Stimulated activated CD8-positive, alpha-beta memory T cell treated with anti-CD3 and anti-CD28 coated beads, Interleukin-15, amount 100 ng/mL, for 48 hours (primary cell): ENCODE data around the gene COQ9.
"Not testable (repeated sequence)": the region's sequence is repeated elsewhere in the genome, so short reads cannot be mapped to it uniquely, and the experiment has no call there.

Source experiments
- DNase-seq, 2 donors: peaks; one replicate each; pipeline ENCODE4 v3.0.0-alpha.2; 2020; ENCODE audit warnings: low read depth in 2 of 2

The COQ9 gene, protein sequence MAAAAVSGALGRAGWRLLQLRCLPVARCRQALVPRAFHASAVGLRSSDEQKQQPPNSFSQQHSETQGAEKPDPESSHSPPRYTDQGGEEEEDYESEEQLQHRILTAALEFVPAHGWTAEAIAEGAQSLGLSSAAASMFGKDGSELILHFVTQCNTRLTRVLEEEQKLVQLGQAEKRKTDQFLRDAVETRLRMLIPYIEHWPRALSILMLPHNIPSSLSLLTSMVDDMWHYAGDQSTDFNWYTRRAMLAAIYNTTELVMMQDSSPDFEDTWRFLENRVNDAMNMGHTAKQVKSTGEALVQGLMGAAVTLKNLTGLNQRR

DNA sequence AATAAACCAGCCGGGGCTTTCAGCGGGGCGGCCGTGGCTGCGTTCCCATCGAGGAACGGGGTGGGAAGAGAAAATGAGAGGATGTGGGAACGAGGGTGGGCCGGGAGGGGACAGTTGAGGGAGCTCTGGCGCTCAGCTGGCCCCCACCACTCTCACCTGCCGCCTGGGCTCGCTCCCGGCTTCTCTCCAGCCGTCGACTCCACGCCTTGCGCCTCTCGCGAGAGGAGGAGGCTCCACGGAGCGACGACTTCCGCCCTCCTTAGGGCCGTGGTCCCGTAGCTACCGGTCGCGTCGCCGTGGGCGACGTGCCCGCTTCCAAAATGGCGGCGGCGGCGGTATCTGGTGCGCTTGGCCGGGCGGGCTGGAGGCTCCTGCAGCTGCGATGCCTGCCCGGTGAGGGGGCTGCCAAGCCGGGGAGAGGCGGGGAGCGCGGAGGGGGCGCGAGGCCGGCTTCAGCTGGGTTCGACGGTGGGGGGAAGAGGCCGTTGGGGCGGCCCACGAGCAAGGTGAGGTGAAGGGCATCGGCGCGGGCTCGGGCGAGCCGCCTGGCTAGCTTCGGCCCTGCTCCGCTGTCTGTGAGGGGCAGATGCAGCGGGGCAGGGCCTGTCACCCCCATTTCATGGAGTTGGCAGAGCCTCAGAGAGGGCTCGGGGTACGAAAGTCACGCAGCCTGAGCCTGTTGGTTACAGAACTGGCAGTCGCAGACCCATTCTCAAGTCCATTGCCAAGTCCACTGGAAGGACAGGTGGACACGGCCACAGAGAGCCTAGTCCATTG is at the start of gene COQ9, which contains the start of gene CIAPIN1:
COQ9 (plus strand) TSS at position 294 of the 777 bp plus-strand sequence; CDS start at position 321, 27 bp downstream.
CIAPIN1 (minus strand) TSS at position 200 of the 777 bp plus-strand sequence. CDS start 6,457 bp downstream, outside the sequence.
- DNase-seq = peak; percentile 88 to 90

GRCh38 chr16:57397493-57397892 is 49.8 kb upstream of the COQ9 start:
- not testable (repeated sequence) for DNase-seq

DNA sequence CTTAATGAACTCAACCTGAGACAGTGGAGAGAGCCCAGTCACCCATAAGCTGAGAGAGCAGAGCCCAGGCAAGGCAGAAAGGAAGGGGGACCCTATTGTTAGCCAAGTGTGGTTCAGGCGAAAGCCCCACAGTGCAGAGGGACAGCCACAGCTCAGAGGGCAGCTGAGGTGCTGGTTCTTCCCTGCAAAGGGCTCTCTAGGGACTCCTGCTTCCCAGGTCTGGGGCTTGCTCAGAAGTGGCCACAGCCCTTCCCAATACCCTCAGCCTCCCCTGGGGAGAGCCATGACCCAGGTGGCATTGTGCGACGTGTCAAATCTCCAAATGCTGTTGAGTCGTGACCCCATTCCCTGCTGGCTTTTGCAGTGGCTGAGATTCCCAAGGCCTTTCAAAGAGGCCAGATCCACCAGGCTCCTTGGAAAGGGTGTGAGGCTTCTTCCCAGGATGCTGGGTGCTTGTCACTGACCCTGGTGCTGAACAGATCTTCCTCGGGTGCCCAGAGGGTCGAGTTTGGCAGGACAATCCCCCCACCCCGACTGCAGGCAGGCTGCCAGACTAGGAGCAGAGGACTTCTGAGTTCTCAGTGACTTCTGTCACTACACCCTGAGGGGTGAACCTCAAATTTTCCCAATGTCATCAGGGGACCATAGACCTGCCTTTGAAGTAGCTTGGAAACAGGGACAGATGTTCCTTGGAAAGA is 45.2 kb upstream of the COQ9 start:
- no peak for DNase-seq

DNA sequence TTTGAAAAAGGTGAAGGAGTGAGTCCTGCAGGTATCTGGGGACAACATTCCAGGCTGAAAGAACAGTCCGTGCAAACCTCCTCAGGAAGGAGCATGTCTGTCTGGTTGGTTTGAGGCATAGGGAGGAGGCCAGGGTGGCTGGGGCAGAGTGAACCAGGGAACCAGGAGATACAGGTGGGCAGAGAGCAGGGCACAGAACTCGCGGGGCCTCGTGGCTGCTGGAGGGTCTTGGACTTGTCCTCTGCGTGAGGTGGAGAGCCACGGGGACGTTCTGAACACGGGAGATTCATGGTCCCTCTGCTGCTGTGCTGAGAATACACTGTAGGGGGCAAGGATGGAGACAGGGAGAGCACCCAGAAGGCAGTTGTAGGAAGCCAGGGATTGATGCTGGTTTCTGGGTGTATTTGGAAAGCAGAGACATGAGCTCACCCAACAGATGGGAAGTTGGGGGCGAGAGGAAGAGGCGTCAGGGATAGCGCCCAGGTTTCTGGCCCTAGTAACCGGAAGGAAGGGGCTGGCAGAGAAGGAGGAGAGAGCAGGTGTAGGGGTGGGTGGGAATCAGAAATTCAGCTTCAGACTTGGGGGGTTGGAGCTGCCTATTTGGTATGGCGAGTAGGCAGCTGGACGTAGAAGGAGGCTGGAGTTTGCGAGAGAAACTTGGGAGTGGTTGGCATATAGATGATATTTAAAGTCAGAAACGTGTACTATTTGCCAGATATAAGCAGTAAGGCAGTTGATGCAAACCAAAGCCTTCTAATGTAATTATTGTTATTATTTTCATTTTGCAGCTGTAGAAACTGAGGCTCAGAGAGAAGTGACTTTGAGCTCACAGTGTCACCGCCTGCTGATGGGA is 43.1 kb upstream of the COQ9 start, which contains the start of gene CCL17:
CCL17 (plus strand) TSS at position 803 of the 853 bp plus-strand sequence. CDS start 9,166 bp downstream, outside the sequence.
- DNase-seq = no peak

GRCh38 chr16:57405097-57405496 is 42.2 kb upstream of the COQ9 start:
- DNase-seq = no peak

- no peak for DNase-seq
Observed at GRCh38 chr16:57406881-57407280, 40.4 kb upstream of the COQ9 start.

DNA sequence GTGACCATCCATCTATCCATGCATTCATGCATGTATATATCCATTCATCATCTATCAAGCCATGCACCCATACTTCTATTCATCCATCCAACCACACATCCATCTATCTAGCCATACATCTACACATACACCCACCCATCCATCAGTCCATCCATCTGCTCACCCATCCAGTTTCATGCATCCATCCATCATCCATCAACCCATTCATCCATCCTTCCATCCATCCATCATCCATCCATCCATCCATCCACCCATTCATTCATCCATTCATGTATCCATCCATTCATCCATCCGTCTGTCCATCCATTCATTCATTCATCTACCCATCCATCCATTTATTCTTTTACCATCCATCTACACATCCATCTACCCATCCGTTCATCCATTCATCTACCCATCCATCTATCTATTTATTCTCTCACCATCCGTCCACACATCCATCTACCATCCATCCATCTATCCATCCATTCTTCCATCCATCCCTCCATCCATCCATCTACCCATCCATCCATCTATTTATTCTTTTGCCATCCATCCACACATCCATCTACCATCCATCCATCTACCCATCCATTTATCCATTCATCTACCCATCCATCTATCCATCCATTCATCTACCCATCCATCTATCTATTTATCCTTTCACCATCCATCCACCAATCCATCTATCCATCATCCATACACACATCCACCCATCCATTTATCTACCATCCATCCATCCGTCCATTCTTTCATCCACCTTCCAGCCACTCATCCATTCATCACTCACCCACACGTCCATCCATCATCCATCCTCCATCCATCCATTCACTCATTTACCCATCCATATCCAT is 39.5 kb upstream of the COQ9 start:
- no peak for DNase-seq

- no peak for DNase-seq
Observed at GRCh38 chr16:57409065-57409464, 38.2 kb upstream of the COQ9 start.

DNA sequence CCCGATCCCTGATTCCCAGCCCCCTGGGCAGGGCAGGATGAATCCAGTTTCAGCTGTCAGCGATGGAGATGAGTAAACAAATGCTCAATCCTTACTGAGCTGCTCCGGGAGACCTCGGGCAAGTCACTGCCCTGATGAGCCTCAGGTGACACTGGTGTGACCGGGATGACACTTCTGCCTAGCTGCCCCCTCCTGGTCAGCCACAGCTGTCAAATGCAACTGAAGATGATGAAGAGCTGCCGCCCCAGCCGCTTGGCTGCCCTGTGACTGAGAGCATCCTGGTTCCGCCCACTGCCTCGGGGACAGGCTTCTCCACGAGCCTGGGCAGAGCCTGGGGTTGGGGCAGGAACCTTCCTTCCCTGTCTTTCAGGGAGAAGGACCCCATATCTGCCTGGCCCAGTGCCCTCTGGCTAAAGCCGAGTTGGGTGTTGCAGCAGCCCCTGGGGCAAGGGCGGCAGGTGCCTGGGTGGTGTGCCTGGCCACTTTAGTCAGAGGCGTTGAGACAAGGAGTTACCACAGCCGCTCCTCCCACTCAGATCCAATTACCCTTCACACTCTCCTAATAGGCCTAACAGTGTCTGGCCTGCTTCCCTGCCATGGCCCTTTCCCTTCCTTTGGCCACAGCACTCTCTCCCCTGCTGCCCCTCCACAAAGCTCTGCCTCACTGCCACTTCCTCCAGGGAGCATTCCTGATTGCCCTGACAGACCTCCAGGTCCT is 37.2 kb upstream of the COQ9 start:
- no peak for DNase-seq

GRCh38 chr16:57411362-57411976 is 35.8 kb upstream of the COQ9 start:
- no peak for DNase-seq

GRCh38 chr16:57412584-57412983 is 34.7 kb upstream of the COQ9 start:
- DNase-seq = no peak

GRCh38 chr16:57413301-57413730 is 34.0 kb upstream of the COQ9 start:
- DNase-seq = no peak

DNA sequence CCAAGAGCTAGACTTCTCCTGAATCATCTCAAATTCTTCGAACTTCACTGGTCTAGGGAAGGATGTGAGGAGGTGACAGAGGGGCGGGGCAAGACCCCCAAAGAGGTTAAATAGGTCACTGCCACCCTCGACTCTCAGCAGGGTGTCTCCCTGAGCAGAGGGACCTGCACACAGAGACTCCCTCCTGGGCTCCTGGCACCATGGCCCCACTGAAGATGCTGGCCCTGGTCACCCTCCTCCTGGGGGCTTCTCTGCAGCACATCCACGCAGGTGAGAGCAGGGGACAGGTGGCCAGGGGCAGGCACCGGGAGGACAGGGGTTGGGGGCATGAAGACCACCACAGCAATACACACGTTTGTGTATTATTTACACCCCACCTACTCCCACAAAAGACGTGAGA is 33.5 kb upstream of the COQ9 start:
- no peak for DNase-seq

- no peak for DNase-seq
Observed at GRCh38 chr16:57416084-57416483, 31.2 kb upstream of the COQ9 start.

GRCh38 chr16:57419506-57419905 is 27.8 kb upstream of the COQ9 start:
- no peak for DNase-seq

DNA sequence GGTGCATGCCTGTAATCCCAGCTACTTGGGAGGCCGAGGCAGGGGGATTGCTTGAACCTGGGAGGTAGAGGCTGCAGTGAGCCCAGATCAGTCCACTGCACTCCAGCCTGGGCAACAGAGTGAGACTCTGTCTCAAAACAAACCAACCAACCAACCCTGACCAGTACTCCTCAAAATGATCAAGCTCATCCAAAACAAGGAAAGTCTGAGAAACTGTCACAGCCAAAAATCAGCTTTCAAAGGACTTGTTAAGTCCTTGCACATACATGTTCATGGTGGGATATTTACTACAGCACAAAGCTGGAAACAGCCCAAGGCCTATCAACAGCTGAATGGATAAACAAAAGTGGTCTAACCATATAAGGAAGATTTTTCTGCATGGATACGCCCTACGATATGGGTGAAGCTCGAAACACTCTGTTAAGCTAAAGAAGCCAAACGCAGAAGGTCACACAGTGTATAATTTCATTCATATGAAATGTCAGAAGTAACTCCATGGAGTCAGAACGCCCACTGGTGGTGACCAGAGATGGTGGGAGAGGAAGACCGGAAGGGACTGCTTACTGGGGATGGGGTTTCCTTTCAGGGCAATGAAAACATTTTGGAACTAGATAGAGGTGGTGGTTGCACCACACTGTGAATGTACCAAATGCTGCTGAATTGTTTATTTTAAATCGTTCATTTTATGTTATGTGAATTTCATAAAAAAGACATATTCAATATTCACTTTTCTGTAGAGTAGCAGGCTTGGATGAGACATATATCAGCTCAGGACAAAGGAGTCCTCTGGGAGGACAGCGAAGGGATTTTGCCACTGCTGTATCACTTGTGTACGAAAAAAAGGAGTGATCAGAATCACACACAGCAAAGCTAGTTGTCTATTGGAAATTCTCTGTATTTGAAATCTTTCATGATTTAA is 25.0 kb upstream of the COQ9 start:
- DNase-seq = no peak

- no peak for DNase-seq
Observed at GRCh38 chr16:57423152-57423551, 24.1 kb upstream of the COQ9 start.

DNA sequence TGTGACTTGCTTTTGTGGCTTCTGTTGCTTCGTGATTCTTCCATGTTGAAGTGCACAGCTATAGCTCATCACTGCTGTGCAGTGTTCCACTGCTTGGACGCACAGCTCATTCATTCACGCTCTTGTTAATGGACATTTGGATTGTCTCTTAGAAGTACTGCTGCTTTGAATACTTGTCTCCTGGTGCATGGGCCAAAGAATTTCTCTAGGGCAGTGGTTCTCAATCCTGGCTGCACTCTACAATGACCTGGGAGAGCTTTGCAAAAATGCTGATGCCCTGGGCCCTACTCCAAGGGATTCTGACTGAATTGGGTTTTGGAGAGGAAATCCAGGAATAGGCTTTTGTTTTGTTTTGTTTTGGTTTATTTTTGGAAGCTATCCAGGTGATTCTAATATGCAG is 22.7 kb upstream of the COQ9 start:
- no peak for DNase-seq
